Stomach (tissue), 4 donors: ENCODE results near the gene RENBP.

ENCODE experiments used
- CTCF ChIP-seq, 7 experiments: fragments of 450-650 bp in 4 of 7; fragments of 200-600 bp in 3 of 7; sonication (generic) in 3 of 7; IDR thresholded peaks; one replicate each; pipeline ENCODE4 v1.5.1; 2016 to 2019; ENCODE audit warnings: antibody characterized with exemption in 7 of 7, control low read depth in 2 of 7, mild to moderate bottlenecking in 1 of 7
- EP300 ChIP-seq: sonication (generic); formaldehyde crosslinking; IDR thresholded peaks from one replicate; pipeline ENCODE4 v1.6.1; 2017; ENCODE audit warnings: antibody characterized with exemption
- POLR2A ChIP-seq, 4 donors: fragments of 450-650 bp; IDR thresholded peaks; one replicate each; pipeline ENCODE4 v1.6.1; 2016; ENCODE audit warnings: antibody characterized with exemption in 4 of 4, control low read depth in 2 of 4, mild to moderate bottlenecking in 1 of 4, moderate library complexity in 1 of 4
- POLR2AphosphoS5 ChIP-seq, 3 donors: sonication (generic); formaldehyde crosslinking; IDR thresholded peaks; one replicate each; pipeline ENCODE4 v1.6.1; 2016; ENCODE audit warnings: antibody characterized with exemption in 3 of 3

GRCh38 chrX:153925387-153925738 is 19.1 kb downstream of the RENBP start:
- TF ChIP-seq POLR2A (IDR thresholded peaks at IDR 0.05) (no peak), CTCF (IDR thresholded peaks at IDR 0.05) (no peak), EP300 (no peak), POLR2AphosphoS5 (IDR thresholded peaks at IDR 0.05) (no peak)
